Cardiac muscle cell (in vitro differentiated cells and primary cell): ENCODE measurements around the gene SATB1. TPM values are rescaled to one million over a fixed set of nuclear protein-coding genes. Genes with fewer than 3 reads are reported as not detected.

Source experiments
- DNase-seq, 2 donors: peaks; one replicate each; pipeline versions ENCODE4 v3.0.0 to v3.0.0-alpha.2; 2010 to 2017; ENCODE audit warnings: low read depth in 1 of 2, low spot score in 1 of 2
- H3K27ac ChIP-seq: fragments of 200-600 bp; sonication (generic); 2 replicates; pipeline ENCODE4 v1.5.1; 2016
- H3K27me3 ChIP-seq: fragments of 200-600 bp; sonication (generic); 2 replicates; pipeline ENCODE4 v1.6.0; 2016; ENCODE audit warnings: control low read depth
- H3K36me3 ChIP-seq: fragments of 200-600 bp; sonication (generic); 2 replicates; pipeline ENCODE4 v1.5.1; 2016; ENCODE audit warnings: control low read depth
- H3K4me1 ChIP-seq: fragments of 200-600 bp; sonication (generic); 2 replicates; pipeline ENCODE4 v1.8.1; 2017; ENCODE audit warnings: low read depth, mild to moderate bottlenecking, mixed run types
- H3K4me3 ChIP-seq: fragments of 200-600 bp; sonication (generic); 2 replicates; pipeline ENCODE4 v1.5.1; 2016; ENCODE audit warnings: mild to moderate bottlenecking
- H3K9me3 ChIP-seq: fragments of 200-600 bp; sonication (generic); 2 replicates; pipeline ENCODE4 v1.5.1; 2017; ENCODE audit warnings: low read depth, mild to moderate bottlenecking, control low read depth
- CTCF ChIP-seq: IDR thresholded peaks from 2 replicates; pipeline ENCODE4 v1.5.1; 2012; ENCODE audit warnings: low read depth, mild to moderate bottlenecking, low read length
- polyA plus RNA-seq: library from polyadenylated mRNA; unstranded; fragments of >200 nt; fragmentation: Nextera tagmentation; extraction: Ambion mirVana; gene quantifications from 2 replicates; pipeline ENCODE4 v1.2.1, GENCODE V29; 2016
- total RNA-seq: library from RNA; depleted of rRNA; stranded (reverse); fragments of >200 nt; gene quantifications from 2 replicates; pipeline ENCODE4 v1.2.3, GENCODE V29; 2016

The SATB1 gene
- total and polyA plus RNA-seq, 2 experiments from 2014 or later, result 15.9 to 52.2 TPM

GRCh38 chr3:18447720-18448119 is 22.6 kb upstream of the SATB1 start:
- DNase-seq, result no peak
- Histone ChIP-seq H3K9me3 (no peaks in the 10 kb centered on the region), H3K4me3 (no peak overlapping the region)

DNA sequence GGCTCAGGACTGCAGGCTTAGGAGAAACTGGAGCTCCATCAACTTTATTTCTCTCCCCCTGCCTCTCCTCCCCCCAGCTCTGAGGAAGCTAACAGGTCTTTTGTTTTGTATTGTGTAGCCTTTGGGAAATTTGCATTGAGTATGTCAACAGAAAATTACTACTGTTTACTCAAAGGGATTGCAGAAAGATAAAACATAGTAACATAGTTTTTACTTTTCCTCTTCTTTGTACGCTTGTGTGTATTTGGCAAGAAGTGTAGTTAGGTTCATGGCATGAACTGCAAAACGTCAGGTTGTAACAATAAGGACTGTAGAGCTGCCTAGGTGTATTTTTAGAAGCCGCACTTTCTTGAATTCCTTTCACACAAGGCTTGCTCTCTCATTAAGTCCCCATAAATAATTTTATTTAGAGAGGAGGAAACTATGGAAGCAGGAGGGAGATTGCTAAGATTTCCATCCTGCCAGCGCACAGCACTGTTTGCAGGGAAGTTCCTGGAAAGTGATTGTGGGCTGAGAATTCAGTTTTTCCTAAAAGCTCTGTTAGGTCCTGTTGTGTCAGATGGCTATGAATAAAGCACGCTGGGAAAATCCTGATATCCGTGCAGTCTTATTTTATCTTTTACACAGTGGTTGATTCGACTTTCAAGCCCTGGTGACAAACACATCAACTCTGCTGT is 21.1 kb upstream of the SATB1 start:
- TF ChIP-seq CTCF, result no peak
- DNase-seq, result peak in 1 of 2 donors; percentile 2
- H3K36me3 ChIP-seq, result no peaks in the 10 kb centered on the region
- peak overlapping the region; percentile 87 for H3K4me3 ChIP-seq
- H3K9me3 ChIP-seq, result no peaks in the 10 kb centered on the region
- H3K4me1 ChIP-seq, result peaks cover 11% of the 10 kb centered on the region
- H3K27me3 ChIP-seq, result peaks cover 36% of the 10 kb centered on the region
- no peak overlapping the region for H3K27ac ChIP-seq

More at GRCh38 chr3:18447720-18448119, 22.6 kb upstream of the SATB1 start:
- Histone ChIP-seq H3K36me3 (no peaks in the 10 kb centered on the region), H3K4me1 (peaks cover 11% of the 10 kb centered on the region), H3K27me3 (peaks cover 22% of the 10 kb centered on the region), H3K27ac (no peak overlapping the region)
- TF ChIP-seq CTCF, result no peak

- Histone ChIP-seq H3K9me3 (no peaks in the 10 kb centered on the region), H3K4me1 (peaks cover 11% of the 10 kb centered on the region), H3K27ac (no peak overlapping the region), H3K27me3 (peaks cover 43% of the 10 kb centered on the region), H3K36me3 (no peaks in the 10 kb centered on the region), H3K4me3 (peak overlapping the region; percentile 87)
- DNase-seq, result no peak
- no peak for TF ChIP-seq CTCF
These were observed 20.4 kb upstream of the SATB1 start for GRCh38 chr3:18445401-18446148.

- peak; percentile 18 for TF ChIP-seq CTCF
- peak overlapping the region; percentile 87 for H3K4me3 ChIP-seq
- no peaks in the 10 kb centered on the region for H3K9me3 ChIP-seq
- H3K4me1 ChIP-seq, result peaks cover 11% of the 10 kb centered on the region
- peaks cover 51% of the 10 kb centered on the region for H3K27me3 ChIP-seq
- H3K27ac ChIP-seq, result no peak overlapping the region
- H3K36me3 ChIP-seq, result no peaks in the 10 kb centered on the region
- peak; percentile 72 to 91 for DNase-seq
These were observed 19.7 kb upstream of the SATB1 start for GRCh38 chr3:18444595-18445400.
